Uterus (tissue), 2 donors: ENCODE data around the gene TATDN3.
"Not testable (repeated sequence)": the region's sequence is repeated elsewhere in the genome, so short reads cannot be mapped to it uniquely, and the experiment has no call there.

ENCODE experiments used
- POLR2A ChIP-seq, 2 donors: fragments of 450-650 bp; IDR thresholded peaks; one replicate each; pipeline ENCODE4 v1.6.1; 2016; ENCODE audit warnings: antibody characterized with exemption in 2 of 2, mild to moderate bottlenecking in 1 of 2, moderate library complexity in 1 of 2
- TF ChIP-seq, protein P1 (sequence below), 4 experiments: fragments of 200-600 bp in 2 of 4; fragments of 450-650 bp in 2 of 4; sonication (generic) in 2 of 4; IDR thresholded peaks; one replicate each; pipeline ENCODE4 v1.5.1; 2016 to 2019; ENCODE audit warnings: antibody characterized with exemption in 4 of 4, mild to moderate bottlenecking in 2 of 4, moderate library complexity in 1 of 4

DNA sequence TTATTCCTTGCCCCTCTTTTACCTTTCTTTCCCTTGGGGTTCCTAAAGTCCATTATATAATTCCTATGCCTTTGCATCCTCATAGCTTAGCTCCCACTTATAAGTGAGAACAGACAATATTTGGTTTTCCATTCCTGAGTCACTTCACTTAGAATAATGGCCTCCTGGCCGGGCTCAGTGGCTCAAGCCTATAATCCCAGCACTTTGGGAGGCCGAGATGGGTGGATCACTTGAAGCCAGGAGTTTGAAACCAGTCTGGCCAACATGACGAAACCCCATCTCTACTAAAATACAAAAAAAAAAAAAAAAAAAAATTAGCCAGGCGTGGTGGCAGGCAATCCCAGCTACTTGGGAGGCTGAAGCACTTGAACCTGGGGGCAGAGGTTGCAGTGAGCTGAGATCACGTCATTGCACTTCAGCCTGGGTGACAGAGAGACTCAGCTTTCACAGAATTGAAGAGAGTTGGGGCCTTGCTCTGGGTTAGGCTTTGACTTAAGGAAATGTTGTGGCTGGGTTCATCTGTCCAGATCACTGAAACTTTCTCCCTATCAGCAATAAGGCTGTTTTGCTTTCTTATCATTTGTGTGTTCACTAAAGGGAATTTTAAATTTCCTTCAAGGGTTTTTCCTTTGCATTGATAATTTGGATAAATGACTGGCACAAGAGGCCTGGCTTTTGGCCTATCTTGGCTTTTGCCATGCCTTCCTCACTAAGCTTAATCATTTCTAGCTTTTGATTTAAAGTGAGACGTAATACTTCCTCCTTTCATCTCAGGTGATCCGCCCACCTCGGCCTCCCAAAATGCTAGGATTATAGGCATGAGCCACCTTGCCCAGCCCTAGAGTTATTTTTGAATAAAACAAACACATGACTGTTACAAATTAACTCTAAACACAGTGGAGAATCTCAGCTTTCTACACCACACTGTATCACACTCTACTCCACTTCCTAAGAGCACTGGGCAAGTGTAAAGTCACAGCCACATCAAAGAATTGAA, 41.8 kb downstream of the TATDN3 start:
- TF ChIP-seq POLR2A (IDR thresholded peaks at IDR 0.05): not testable (repeated sequence)
- TF ChIP-seq, protein P1, sequence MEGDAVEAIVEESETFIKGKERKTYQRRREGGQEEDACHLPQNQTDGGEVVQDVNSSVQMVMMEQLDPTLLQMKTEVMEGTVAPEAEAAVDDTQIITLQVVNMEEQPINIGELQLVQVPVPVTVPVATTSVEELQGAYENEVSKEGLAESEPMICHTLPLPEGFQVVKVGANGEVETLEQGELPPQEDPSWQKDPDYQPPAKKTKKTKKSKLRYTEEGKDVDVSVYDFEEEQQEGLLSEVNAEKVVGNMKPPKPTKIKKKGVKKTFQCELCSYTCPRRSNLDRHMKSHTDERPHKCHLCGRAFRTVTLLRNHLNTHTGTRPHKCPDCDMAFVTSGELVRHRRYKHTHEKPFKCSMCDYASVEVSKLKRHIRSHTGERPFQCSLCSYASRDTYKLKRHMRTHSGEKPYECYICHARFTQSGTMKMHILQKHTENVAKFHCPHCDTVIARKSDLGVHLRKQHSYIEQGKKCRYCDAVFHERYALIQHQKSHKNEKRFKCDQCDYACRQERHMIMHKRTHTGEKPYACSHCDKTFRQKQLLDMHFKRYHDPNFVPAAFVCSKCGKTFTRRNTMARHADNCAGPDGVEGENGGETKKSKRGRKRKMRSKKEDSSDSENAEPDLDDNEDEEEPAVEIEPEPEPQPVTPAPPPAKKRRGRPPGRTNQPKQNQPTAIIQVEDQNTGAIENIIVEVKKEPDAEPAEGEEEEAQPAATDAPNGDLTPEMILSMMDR (IDR thresholded peaks at IDR 0.05): not testable (repeated sequence)
